Common myeloid progenitor, CD34-positive (primary cell): Measurements from ENCODE around the gene ELF1.
"Not testable (repeated sequence)": the region's sequence is repeated elsewhere in the genome, so short reads cannot be mapped to it uniquely, and the experiment has no call there.

ENCODE experiments used
- CTCF ChIA-PET: fragments of 350-600 bp; sonication (Branson Sonifier 250); formaldehyde crosslinking; loops from one replicate; lab custom pipeline; 2021; ENCODE audit warnings: antibody characterized with exemption; lab: Charles Lee
- POLR2A ChIA-PET: fragments of 350-600 bp; sonication (Branson Sonifier 250); formaldehyde crosslinking; loops from one replicate; lab custom pipeline; 2021; ENCODE audit warnings: antibody characterized with exemption; lab: Charles Lee
- DNase-seq, 3 donors: peaks; one replicate each; pipeline versions ENCODE4 v3.0.0 to v3.0.0-alpha.2; 2013
- H3K27ac ChIP-seq, 2 experiments: 1 replicate in 1 of 2; 2 replicates in 1 of 2; pipeline ENCODE4 v1.7.0; 2013; ENCODE audit warnings: inconsistent platforms in 2 of 2, low read length in 2 of 2, mild to moderate bottlenecking in 2 of 2, low read depth in 1 of 2, moderate library complexity in 1 of 2; ENCODE audit not compliant: severe bottlenecking in 2 of 2, insufficient read depth in 1 of 2, poor library complexity in 1 of 2
- H3K27me3 ChIP-seq, 5 experiments: replicated peaks in 2 of 5; 1 replicate in 3 of 5; 2 replicates in 2 of 5; pipeline versions ENCODE4 v1.6.1 to v1.7.0; 2013; ENCODE audit warnings: low read length in 4 of 5, mild to moderate bottlenecking in 2 of 5, moderate library complexity in 2 of 5, inconsistent platforms in 1 of 5; ENCODE audit not compliant: insufficient read depth in 5 of 5, control insufficient read depth in 4 of 5
- H3K36me3 ChIP-seq, 4 experiments: 1 replicate in 2 of 4; 2 replicates in 2 of 4; pipeline versions ENCODE4 v1.6.1 to v1.7.0; 2013; ENCODE audit warnings: low read length in 3 of 4, control low read depth in 1 of 4, mild to moderate bottlenecking in 1 of 4; ENCODE audit not compliant: control insufficient read depth in 4 of 4, insufficient read depth in 4 of 4
- H3K4me1 ChIP-seq, 4 experiments: 1 replicate in 3 of 4; 2 replicates in 1 of 4; pipeline versions ENCODE4 v1.6.1 to v1.7.1; 2013; ENCODE audit warnings: low read length in 3 of 4, mild to moderate bottlenecking in 3 of 4, control low read depth in 1 of 4, inconsistent platforms in 1 of 4, moderate library complexity in 1 of 4; ENCODE audit not compliant: control insufficient read depth in 4 of 4, insufficient read depth in 4 of 4; ENCODE audit errors: control extremely low read depth in 1 of 4
- H3K4me3 ChIP-seq, 7 experiments: 1 replicate in 4 of 7; 2 replicates in 3 of 7; pipeline versions ENCODE4 v1.5.1 to v1.7.0; 2013; ENCODE audit warnings: mild to moderate bottlenecking in 7 of 7, low read length in 6 of 7, moderate library complexity in 6 of 7, inconsistent platforms in 2 of 7, low read depth in 2 of 7, control low read depth in 1 of 7; ENCODE audit not compliant: insufficient read depth in 4 of 7, control insufficient read depth in 1 of 7; ENCODE audit errors: extremely low read depth in 1 of 7
- H3K9me3 ChIP-seq, 5 experiments: 1 replicate in 4 of 5; 2 replicates in 1 of 5; pipeline versions ENCODE4 v1.6.1 to v1.7.1; 2013; ENCODE audit warnings: low read length in 4 of 5, mild to moderate bottlenecking in 2 of 5, inconsistent platforms in 1 of 5, low read depth in 1 of 5, moderate library complexity in 1 of 5; ENCODE audit not compliant: control insufficient read depth in 4 of 5, insufficient read depth in 2 of 5; ENCODE audit errors: control extremely low read depth in 1 of 5
- WGBS: methylation state at CpG from one replicate; pipeline ENCODE4 v1.1.5; 2013; ENCODE audit not compliant: insufficient coverage; 5-methylcytosine and 5-hydroxymethylcytosine counted together

ELF1 gene

DNA sequence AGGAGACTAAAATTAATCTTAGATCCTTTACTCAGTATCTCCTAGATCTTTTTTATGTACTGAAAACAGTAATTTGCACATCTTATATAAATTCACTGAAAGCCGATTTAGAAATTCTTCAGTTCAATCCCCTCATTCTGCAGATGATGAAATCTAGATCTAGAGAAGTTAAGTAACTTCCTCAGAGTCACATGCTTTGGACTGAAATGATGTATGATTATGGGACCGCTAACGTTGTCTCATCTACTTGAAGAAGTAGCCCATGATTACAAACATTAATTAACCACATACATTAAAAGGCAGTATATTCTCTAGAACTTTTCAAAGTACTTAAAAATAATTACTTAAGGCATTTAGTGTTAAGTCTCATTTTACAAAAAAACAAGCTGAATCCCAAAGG is 37.8 kb downstream of the ELF1 start:
- peaks cover 51 to 91% (median 68%) of the 10 kb centered on the region in 4 experiments for H3K4me1 ChIP-seq
- peak; percentile 70 to 89 (median 83) for DNase-seq
- peak overlapping the region in 6 of 7 experiments; percentile 65 to 97 (median 82) for H3K4me3 ChIP-seq
- peak overlapping the region; percentile 98 to 99 for H3K27ac ChIP-seq
- no CpG with 5 or more reads among the region's 3 CpGs for WGBS
- no peaks in the 10 kb centered on the region for H3K9me3 ChIP-seq
- H3K36me3 ChIP-seq = peaks cover 2 to 14% (median 7%) of the 10 kb centered on the region in 4 experiments
- CTCF ChIA-PET = interaction anchor here (0.7 to 1.5 kb wide), 6 partner anchors 9 to 33 kb away, joined by 3 to 4 read pairs (median 4); no protein-coding TSS in a partner anchor
- POLR2A ChIA-PET = interaction anchor here (1.5 kb wide), 1 partner anchor 9 kb away, joined by 6 read pairs; no protein-coding TSS in a partner anchor
- H3K27me3 ChIP-seq = no peaks in the 10 kb centered on the region

DNA sequence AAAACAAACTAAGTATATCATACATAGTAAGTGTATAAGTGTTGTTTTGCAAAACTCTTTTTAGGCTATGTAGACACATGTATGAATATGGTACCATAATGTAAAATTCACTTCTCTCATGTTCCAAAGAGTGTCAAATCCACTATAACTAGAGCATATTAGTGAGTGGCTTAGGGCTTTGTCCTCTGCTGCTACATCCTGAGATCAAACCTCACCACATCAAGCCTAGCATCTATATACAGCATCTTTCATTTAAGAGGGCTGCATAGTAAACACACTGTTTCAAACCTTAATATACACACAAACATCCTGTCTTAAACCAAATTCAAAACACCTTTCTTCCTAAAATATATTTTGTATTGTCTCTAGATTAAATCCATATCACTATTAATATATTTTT is 38.7 kb downstream of the ELF1 start:
- Histone ChIP-seq H3K4me3 (peak overlapping the region in 6 of 7 experiments; percentile 65 to 97 (median 82)), H3K36me3 (peaks cover 4 to 16% (median 9%) of the 10 kb centered on the region in 4 experiments), H3K4me1 (peaks cover 48 to 91% (median 67%) of the 10 kb centered on the region in 4 experiments), H3K9me3 (no peaks in the 10 kb centered on the region), H3K27ac (peak overlapping the region; percentile 98 to 99), H3K27me3 (no peaks in the 10 kb centered on the region)
- ChIA-PET POLR2A (no interaction called here), CTCF (interaction anchor here (0.9 to 1.5 kb wide), 3 partner anchors 10 to 40 kb away, joined by 3 read pairs; no protein-coding TSS in a partner anchor)
- no peak for DNase-seq

DNA sequence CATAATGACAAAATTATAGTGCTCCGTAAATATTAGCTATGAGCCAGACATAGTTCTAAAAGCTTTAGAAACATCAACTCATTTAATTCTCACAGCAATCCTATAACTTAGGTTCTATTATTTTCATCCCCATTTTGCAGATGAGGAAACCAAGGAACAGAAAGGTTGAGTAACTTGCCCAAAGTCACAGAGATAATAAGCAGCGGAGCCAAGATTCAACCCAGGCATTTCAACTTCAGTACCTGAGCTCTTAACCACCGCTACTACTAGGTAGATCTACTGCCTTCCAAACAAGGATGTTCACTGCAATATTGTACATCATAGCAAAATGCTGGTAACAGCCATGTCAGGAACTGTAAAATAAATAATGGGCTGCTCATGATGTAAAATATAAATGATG is 39.9 kb downstream of the ELF1 start:
- Histone ChIP-seq H3K4me3 (peak overlapping the region in 6 of 7 experiments; percentile 59 to 97 (median 82)), H3K27ac (peak overlapping the region; percentile 98 to 99)

DNA sequence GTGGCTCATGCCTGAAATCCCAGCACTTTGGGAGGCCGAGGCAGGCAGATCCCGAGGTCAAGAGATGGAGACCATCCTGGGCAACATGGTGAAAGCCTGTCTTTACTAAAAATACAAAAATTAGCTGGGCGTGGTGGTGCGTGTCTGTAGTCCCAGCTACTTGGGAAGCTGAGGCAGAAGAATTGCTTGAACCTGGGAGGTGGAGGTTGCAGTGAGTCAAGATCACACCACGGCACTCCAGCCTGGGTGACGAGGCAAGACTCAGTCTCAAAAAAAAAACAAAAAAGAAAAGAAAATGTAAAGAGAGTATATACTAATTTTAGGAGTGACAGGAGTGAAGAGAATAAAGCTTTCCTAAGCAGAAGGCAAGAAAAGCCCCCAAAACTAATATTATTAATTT is 41.0 kb downstream of the ELF1 start:
- H3K27me3 ChIP-seq, DNase-seq, POLR2A ChIA-PET, H3K9me3 ChIP-seq: not testable (repeated sequence)
- Histone ChIP-seq H3K4me3 (peak overlapping the region in 5 of 7 experiments; percentile 19 to 97 (median 75)), H3K36me3 (peaks cover 4 to 14% (median 9%) of the 10 kb centered on the region in 4 experiments), H3K27ac (peak overlapping the region; percentile 5 to 99), H3K4me1 (peaks cover 42 to 90% (median 67%) of the 10 kb centered on the region in 4 experiments)
- CTCF ChIA-PET = interaction anchor here (1.0 to 2.9 kb wide), 6 partner anchors 8 to 82 kb away, joined by 3 to 13 read pairs (median 4); no protein-coding TSS in a partner anchor
- WGBS = 69% methylated on average over 4 of the region's 6 CpGs

More for the DNA sequence above, 39.9 kb downstream of the ELF1 start:
- CTCF ChIA-PET = interaction anchor here (0.5 to 2.9 kb wide), 8 partner anchors 9 to 80 kb away, joined by 3 to 13 read pairs (median 4); no protein-coding TSS in a partner anchor
- Histone ChIP-seq H3K36me3 (peaks cover 4 to 16% (median 9%) of the 10 kb centered on the region in 4 experiments), H3K4me1 (peaks cover 47 to 90% (median 67%) of the 10 kb centered on the region in 4 experiments), H3K27me3 (no peaks in the 10 kb centered on the region), H3K9me3 (no peaks in the 10 kb centered on the region)
- POLR2A ChIA-PET = no interaction called here
- WGBS = 78% methylated on average over 2 of the region's 3 CpGs
- DNase-seq = no peak

DNA sequence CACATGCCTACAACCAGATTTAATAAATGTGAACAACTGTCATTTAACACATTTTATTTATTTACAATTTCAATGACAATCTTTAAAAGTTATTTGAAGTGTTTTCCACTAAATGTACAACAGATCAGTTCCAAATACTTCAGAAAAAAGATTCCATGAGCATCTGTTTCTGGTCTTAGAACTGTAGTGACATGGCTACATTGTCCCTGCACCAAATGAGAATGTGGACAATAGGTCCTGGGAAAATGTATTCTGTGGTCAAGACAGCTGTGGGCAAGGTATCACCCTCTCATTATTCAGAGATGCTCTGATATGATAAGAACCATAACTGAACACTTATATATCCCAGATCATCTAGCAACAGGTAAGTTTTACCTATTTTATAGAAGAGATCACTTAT is 43.7 kb downstream of the ELF1 start:
- H3K36me3 ChIP-seq = peaks cover 4 to 15% (median 8%) of the 10 kb centered on the region in 4 experiments
- H3K4me3 ChIP-seq = peak overlapping the region in 1 of 7 experiments; percentile 47
- DNase-seq = no peak
- H3K4me1 ChIP-seq = peaks cover 51 to 91% (median 67%) of the 10 kb centered on the region in 4 experiments
- CTCF ChIA-PET = interaction anchor here (0.9 to 2.6 kb wide), 7 partner anchors 12 to 54 kb away, joined by 3 to 15 read pairs (median 6); partner anchors contain the start of gene ELF1
- peak overlapping the region in 1 of 2 experiments; percentile 62 for H3K27ac ChIP-seq
- POLR2A ChIA-PET = no interaction called here
- no peaks in the 10 kb centered on the region for H3K9me3 ChIP-seq
- no peaks in the 10 kb centered on the region for H3K27me3 ChIP-seq

DNA sequence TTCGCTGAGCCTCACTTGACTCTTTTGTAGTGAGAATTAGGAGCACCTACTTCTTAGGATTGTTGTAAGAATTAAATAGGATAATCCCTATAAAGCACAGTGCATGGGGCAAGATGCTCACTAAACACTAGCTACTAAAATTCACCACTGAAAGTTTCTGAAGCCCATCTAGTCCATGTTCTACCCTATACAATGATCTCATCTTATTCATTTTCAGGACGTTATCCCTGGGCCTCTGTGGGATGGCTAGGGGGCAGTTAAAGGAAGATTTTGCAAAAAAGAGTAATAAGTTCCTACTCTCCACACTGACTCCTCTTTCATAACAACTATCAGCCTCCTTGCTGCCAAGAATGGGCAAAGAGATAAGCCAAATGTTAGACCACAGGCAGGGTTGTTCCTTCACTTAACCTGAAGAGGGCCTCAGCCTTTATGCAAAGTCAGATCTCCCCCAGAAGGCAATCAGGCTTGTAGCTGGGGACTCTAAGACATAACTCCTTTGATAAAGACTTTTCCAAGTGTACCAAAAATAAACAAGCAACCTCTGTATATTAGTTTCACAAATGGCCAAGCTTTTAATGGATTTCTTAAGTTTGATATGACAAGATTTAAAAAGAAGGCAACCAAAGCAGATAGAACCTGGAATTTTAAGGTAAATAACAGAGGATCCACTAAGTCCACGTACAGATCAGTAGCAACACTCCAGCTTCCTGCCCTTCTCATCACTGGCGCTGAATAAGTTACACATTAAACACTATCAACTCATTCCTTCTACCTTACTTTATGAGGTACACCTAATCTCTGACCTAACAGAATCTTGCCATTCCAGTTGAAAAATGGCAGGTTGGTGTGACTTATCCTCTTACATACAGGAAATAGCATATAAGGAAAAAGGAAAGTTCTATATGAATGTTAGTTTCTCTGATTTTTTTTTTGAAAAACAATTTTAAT is 44.4 kb downstream of the ELF1 start:
- peak overlapping the region in 4 of 7 experiments; percentile 11 to 50 (median 30) for H3K4me3 ChIP-seq
- CTCF ChIA-PET = interaction anchor here (0.7 to 2.6 kb wide), 20 partner anchors 9 to 85 kb away, joined by 3 to 22 read pairs (median 6); partner anchors contain the start of genes ELF1 and WBP4
- H3K9me3 ChIP-seq = no peaks in the 10 kb centered on the region
- POLR2A ChIA-PET = interaction anchor here (0.6 to 1.0 kb wide), 2 partner anchors 10 to 13 kb away, joined by 3 to 4 read pairs; no protein-coding TSS in a partner anchor
- H3K27ac ChIP-seq = peak overlapping the region in 1 of 2 experiments; percentile 62
- no peaks in the 10 kb centered on the region for H3K27me3 ChIP-seq
- peak; percentile 84 to 90 (median 88) for DNase-seq
- peaks cover 4 to 13% (median 5%) of the 10 kb centered on the region in 4 experiments for H3K36me3 ChIP-seq
- 25% methylated on average over 2 of the region's 4 CpGs for WGBS
- H3K4me1 ChIP-seq = peaks cover 49 to 88% (median 68%) of the 10 kb centered on the region in 4 experiments
